A673 (cell line): Measurements from ENCODE around the gene ZDHHC11.
"Not testable (repeated sequence)": the region's sequence is repeated elsewhere in the genome, so short reads cannot be mapped to it uniquely, and the experiment has no call there.

Experiments
- CTCF ChIP-seq: fragments of 300-800, 200-600 bp; sonication (generic); conservative IDR thresholded peaks from 2 replicates; pipeline ENCODE4 v1.5.1; 2017; ENCODE audit warnings: low read depth, mild to moderate bottlenecking, antibody characterized with exemption, low read length, moderate library complexity, mixed read lengths
- EZH2 ChIP-seq: fragments of 200-600 bp; sonication (generic); IDR thresholded peaks from 2 replicates; pipeline ENCODE4 v1.6.1; 2017; ENCODE audit warnings: borderline replicate concordance, low read depth, mild to moderate bottlenecking, mixed read lengths, antibody characterized with exemption, low read length; ENCODE audit not compliant: poor library complexity, severe bottlenecking

- TF ChIP-seq CTCF, EZH2: not testable (repeated sequence)
Observed at GRCh38 chr5:837621-838121, 13.1 kb downstream of the ZDHHC11 start.
